ENCODE results near the gene GJA3. TPM values are rescaled to one million over a fixed set of nuclear protein-coding genes. Genes with fewer than 3 reads are reported as not detected.

GJA3 gene
- total and polyA plus RNA-seq, 4 donors: 0.02 to 0.31 (median 0.03) TPM; not detected in 1

GRCh38 chr13:20173116-20173746 is 12.4 kb upstream of the GJA3 start:
- ATAC-seq (ENCODE audit: insufficient read depth, low FRiP score): no peak
- Histone ChIP-seq H3K4me1 (ENCODE audit: control insufficient read depth in 5 of 5, insufficient read depth in 5 of 5, low read length in 5 of 5) (peaks cover 0 to 33% (median 11%) of the 10 kb centered on the region in 5 donors), H3K9me3 (ENCODE audit: control insufficient read depth in 4 of 4, insufficient read depth in 3 of 4, low read length in 3 of 4) (no peaks in the 10 kb centered on the region), H3K27me3 (ENCODE audit: control insufficient read depth in 3 of 3, insufficient read depth in 3 of 3, low read length in 2 of 3) (no peaks in the 10 kb centered on the region), H3K27ac (ENCODE audit: low read depth in 1 of 2, low read length in 1 of 2) (no peak overlapping the region), H3K9ac (ENCODE audit: insufficient read depth in 1 of 2, low read length in 2 of 2) (no peak overlapping the region), H3K36me3 (ENCODE audit: control insufficient read depth in 4 of 4, insufficient read depth in 4 of 4, low read length in 4 of 4) (no peaks in the 10 kb centered on the region), H3K4me3 (no peak overlapping the region)
- no peak for DNase-seq
- WGBS, 2 donors: 88 to 93% methylated on average over 8 of the region's 8 CpGs
- TF ChIP-seq CTCF (IDR thresholded peaks at IDR 0.05; ENCODE audit: control extremely low read depth, extremely low read depth): no peak

GRCh38 chr13:20171364-20171763 is 10.5 kb upstream of the GJA3 start:
- no peak for ATAC-seq (ENCODE audit: insufficient read depth, low FRiP score)
- no peak overlapping the region for H3K9ac ChIP-seq (ENCODE audit: insufficient read depth in 1 of 2, low read length in 2 of 2)
- H3K27ac ChIP-seq (ENCODE audit: low read depth in 1 of 2, low read length in 1 of 2): no peak overlapping the region
- no peak overlapping the region for H3K4me3 ChIP-seq
- 61 to 71% methylated on average over 1 of the region's 1 CpG for WGBS, 2 donors
- TF ChIP-seq CTCF (IDR thresholded peaks at IDR 0.05; ENCODE audit: control extremely low read depth, extremely low read depth): no peak
- H3K27me3 ChIP-seq (ENCODE audit: control insufficient read depth in 3 of 3, insufficient read depth in 3 of 3, low read length in 2 of 3): peaks cover 0 to 6% (median 0%) of the 10 kb centered on the region in 3 donors
- H3K4me1 ChIP-seq (ENCODE audit: control insufficient read depth in 5 of 5, insufficient read depth in 5 of 5, low read length in 5 of 5): peaks cover 0 to 18% (median 7%) of the 10 kb centered on the region in 5 donors
- no peak for DNase-seq
- H3K9me3 ChIP-seq (ENCODE audit: control insufficient read depth in 4 of 4, insufficient read depth in 3 of 4, low read length in 3 of 4): no peaks in the 10 kb centered on the region
- H3K36me3 ChIP-seq (ENCODE audit: control insufficient read depth in 4 of 4, insufficient read depth in 4 of 4, low read length in 4 of 4): no peaks in the 10 kb centered on the region

GRCh38 chr13:20170921-20171320 is 10.1 kb upstream of the GJA3 start:
- no peak overlapping the region for H3K9ac ChIP-seq (ENCODE audit: insufficient read depth in 1 of 2, low read length in 2 of 2)
- TF ChIP-seq CTCF (IDR thresholded peaks at IDR 0.05; ENCODE audit: control extremely low read depth, extremely low read depth): no peak
- peaks cover 0 to 8% (median 0%) of the 10 kb centered on the region in 3 donors for H3K27me3 ChIP-seq (ENCODE audit: control insufficient read depth in 3 of 3, insufficient read depth in 3 of 3, low read length in 2 of 3)
- no peak for DNase-seq
- WGBS, 2 donors: 81 to 89% methylated on average over 5 of the region's 5 CpGs
- ATAC-seq (ENCODE audit: insufficient read depth, low FRiP score): no peak
- no peaks in the 10 kb centered on the region for H3K9me3 ChIP-seq (ENCODE audit: control insufficient read depth in 4 of 4, insufficient read depth in 3 of 4, low read length in 3 of 4)
- no peak overlapping the region for H3K27ac ChIP-seq (ENCODE audit: low read depth in 1 of 2, low read length in 1 of 2)
- H3K4me1 ChIP-seq (ENCODE audit: control insufficient read depth in 5 of 5, insufficient read depth in 5 of 5, low read length in 5 of 5): peaks cover 0 to 14% (median 6%) of the 10 kb centered on the region in 5 donors
- H3K4me3 ChIP-seq: no peak overlapping the region
- no peaks in the 10 kb centered on the region for H3K36me3 ChIP-seq (ENCODE audit: control insufficient read depth in 4 of 4, insufficient read depth in 4 of 4, low read length in 4 of 4)

- no peak for TF ChIP-seq CTCF (IDR thresholded peaks at IDR 0.05; ENCODE audit: control extremely low read depth, extremely low read depth)
- H3K27ac ChIP-seq (ENCODE audit: low read depth in 1 of 2, low read length in 1 of 2): no peak overlapping the region
- DNase-seq (no peak), ATAC-seq (ENCODE audit: insufficient read depth, low FRiP score) (no peak)
- H3K9ac ChIP-seq (ENCODE audit: insufficient read depth in 1 of 2, low read length in 2 of 2): no peak overlapping the region
- no peak overlapping the region for H3K4me3 ChIP-seq
- WGBS, 2 donors: 82 to 87% methylated on average over 7 of the region's 7 CpGs
- no peaks in the 10 kb centered on the region for H3K4me1 ChIP-seq (ENCODE audit: control insufficient read depth in 5 of 5, insufficient read depth in 5 of 5, low read length in 5 of 5)
- H3K27me3 ChIP-seq (ENCODE audit: control insufficient read depth in 3 of 3, insufficient read depth in 3 of 3, low read length in 2 of 3): peaks cover 0 to 14% (median 0%) of the 10 kb centered on the region in 3 donors
- no peaks in the 10 kb centered on the region for H3K9me3 ChIP-seq (ENCODE audit: control insufficient read depth in 4 of 4, insufficient read depth in 3 of 4, low read length in 3 of 4)
- no peaks in the 10 kb centered on the region for H3K36me3 ChIP-seq (ENCODE audit: control insufficient read depth in 4 of 4, insufficient read depth in 4 of 4, low read length in 4 of 4)
Measured at GRCh38 chr13:20168396-20168795, 7.5 kb upstream of the GJA3 start.
